ENCODE measurements around the gene MTRR.
A peak's percentile ranks its signal among the peaks of the same experiment; 100 is the strongest.

MTRR gene

DNA sequence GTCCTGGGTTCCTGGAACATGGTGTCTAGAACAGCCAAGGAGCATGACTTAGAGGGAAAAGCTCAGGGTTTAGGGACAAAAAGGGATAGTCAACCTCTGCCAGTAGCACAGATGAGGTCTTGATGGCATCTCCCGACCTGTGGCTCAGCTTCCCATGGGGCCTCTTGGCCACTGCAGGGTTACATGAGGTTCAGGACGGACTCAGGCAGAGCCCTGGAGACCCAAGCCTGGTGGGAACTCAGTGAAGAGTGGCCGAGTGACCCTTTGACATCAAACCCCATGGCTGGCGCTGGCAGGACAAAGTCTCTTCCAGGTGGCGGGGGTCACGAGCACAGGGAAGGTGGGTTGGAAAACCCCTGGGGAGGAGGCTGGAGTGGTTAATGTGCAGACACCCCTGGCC lies 57.8 kb downstream of the MTRR start:
- Histone ChIP-seq H3K4me3 (ENCODE audit: low read length) (no peak overlapping the region), H3K4me1 (ENCODE audit: control insufficient read depth, insufficient read depth, low read length) (peaks cover 11% of the 10 kb centered on the region), H3K4me2 (ENCODE audit: low read length) (peak overlapping the region; percentile 37), H3K27me3 (ENCODE audit: control insufficient read depth, insufficient read depth, low read length) (peaks cover 4% of the 10 kb centered on the region), H3K9me3 (replicated peaks; ENCODE audit: low read length) (no peaks in the 10 kb centered on the region), H3K9ac (ENCODE audit: low read depth, low read length) (peak overlapping the region; percentile 69), H3K36me3 (ENCODE audit: insufficient read depth, low read length) (no peaks in the 10 kb centered on the region)

- Histone ChIP-seq H3K36me3 (ENCODE audit: insufficient read depth, low read length) (no peaks in the 10 kb centered on the region), H3K9me3 (replicated peaks; ENCODE audit: low read length) (no peaks in the 10 kb centered on the region), H3K27me3 (ENCODE audit: control insufficient read depth, insufficient read depth, low read length) (peaks cover 4% of the 10 kb centered on the region), H3K4me1 (ENCODE audit: control insufficient read depth, insufficient read depth, low read length) (peaks cover 11% of the 10 kb centered on the region), H3K4me2 (ENCODE audit: low read length) (no peak overlapping the region), H3K9ac (ENCODE audit: low read depth, low read length) (no peak overlapping the region), H3K4me3 (ENCODE audit: low read length) (no peak overlapping the region)
Measured at GRCh38 chr5:7927466-7928375, 58.8 kb downstream of the MTRR start.

GRCh38 chr5:7930011-7930410 lies 61.1 kb downstream of the MTRR start:
- Histone ChIP-seq H3K9me3 (replicated peaks; ENCODE audit: low read length) (no peaks in the 10 kb centered on the region), H3K4me1 (ENCODE audit: control insufficient read depth, insufficient read depth, low read length) (peaks cover 11% of the 10 kb centered on the region), H3K4me3 (ENCODE audit: low read length) (no peak overlapping the region), H3K4me2 (ENCODE audit: low read length) (no peak overlapping the region), H3K9ac (ENCODE audit: low read depth, low read length) (no peak overlapping the region), H3K27me3 (ENCODE audit: control insufficient read depth, insufficient read depth, low read length) (peaks cover 7% of the 10 kb centered on the region), H3K36me3 (ENCODE audit: insufficient read depth, low read length) (no peaks in the 10 kb centered on the region)

GRCh38 chr5:7941692-7942091 lies 72.7 kb downstream of the MTRR start:
- Histone ChIP-seq H3K4me2 (ENCODE audit: low read length) (no peak overlapping the region), H3K27me3 (ENCODE audit: control insufficient read depth, insufficient read depth, low read length) (no peaks in the 10 kb centered on the region), H3K36me3 (ENCODE audit: insufficient read depth, low read length) (no peaks in the 10 kb centered on the region), H3K9me3 (replicated peaks; ENCODE audit: low read length) (no peaks in the 10 kb centered on the region), H3K4me3 (ENCODE audit: low read length) (no peak overlapping the region), H3K4me1 (ENCODE audit: control insufficient read depth, insufficient read depth, low read length) (no peaks in the 10 kb centered on the region), H3K9ac (ENCODE audit: low read depth, low read length) (no peak overlapping the region)

- Histone ChIP-seq H3K4me2 (ENCODE audit: low read length) (no peak overlapping the region), H3K9ac (ENCODE audit: low read depth, low read length) (no peak overlapping the region), H3K27me3 (ENCODE audit: control insufficient read depth, insufficient read depth, low read length) (no peaks in the 10 kb centered on the region), H3K36me3 (ENCODE audit: insufficient read depth, low read length) (no peaks in the 10 kb centered on the region), H3K4me3 (ENCODE audit: low read length) (no peak overlapping the region), H3K4me1 (ENCODE audit: control insufficient read depth, insufficient read depth, low read length) (no peaks in the 10 kb centered on the region), H3K9me3 (replicated peaks; ENCODE audit: low read length) (no peaks in the 10 kb centered on the region)
Measured at GRCh38 chr5:7947301-7947700, 78.4 kb downstream of the MTRR start.
